ENCODE data around the gene SLC4A7. TPM values are rescaled to one million over a fixed set of nuclear protein-coding genes. Genes with fewer than 3 reads are reported as not detected.

Gene SLC4A7
- total and polyA plus RNA-seq, 9 of the 15 experiments (the other 6 are each of a cell fraction or from before 2014, with no cell fraction given): 1.7 to 13.6 (median 8.0) TPM

DNA sequence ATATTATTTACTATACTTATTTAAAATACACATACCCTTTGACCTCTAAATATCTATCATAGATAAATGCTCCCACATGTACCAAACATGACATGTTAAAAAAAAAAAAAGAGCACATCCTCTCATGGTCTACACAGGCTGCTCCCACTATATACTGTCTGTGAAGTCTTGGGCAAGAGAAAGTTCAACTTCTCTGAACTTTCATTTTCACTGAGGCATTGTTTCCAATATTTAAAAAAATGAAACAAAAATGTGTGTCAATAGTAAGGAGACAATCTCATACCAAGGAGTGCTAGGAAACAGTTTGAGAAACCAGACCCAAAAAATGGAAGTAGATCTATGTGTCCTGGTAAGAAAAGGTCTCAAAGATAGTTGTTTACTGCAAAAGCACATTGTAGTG lies 29.3 kb downstream of the SLC4A7 start:
- Histone ChIP-seq H3K27ac (ENCODE audit: extremely low read depth, low read depth, low read length) (no peak overlapping the region), H3K36me3 (ENCODE audit: control insufficient read depth, insufficient read depth, low read length) (no peaks in the 10 kb centered on the region), H2AFZ (ENCODE audit: low read depth, low read length) (no peak overlapping the region), H3K9ac (ENCODE audit: insufficient read depth in 1 of 2, low read depth in 2 of 2, low read length in 2 of 2) (no peak overlapping the region), H3K79me2 (ENCODE audit: control insufficient read depth, insufficient read depth, low read length) (no peaks in the 10 kb centered on the region), H3K9me3 (replicated peaks; ENCODE audit: control insufficient read depth, insufficient read depth, low read depth, low read length) (no peaks in the 10 kb centered on the region), H3K4me3 (no peak overlapping the region), H3K27me3 (ENCODE audit: control insufficient read depth in 2 of 2, insufficient read depth in 2 of 2, low read length in 2 of 2) (no peaks in the 10 kb centered on the region), H4K20me1 (replicated peaks; ENCODE audit: control insufficient read depth, insufficient read depth, low read length) (no peaks in the 10 kb centered on the region), H3K9me1 (ENCODE audit: control insufficient read depth, insufficient read depth, low read length) (no peaks in the 10 kb centered on the region), H3K4me1 (replicated peaks in 1 of 2; ENCODE audit: control insufficient read depth in 2 of 2, insufficient read depth in 2 of 2, low read length in 2 of 2) (no peaks in the 10 kb centered on the region), H3K4me2 (ENCODE audit: insufficient read depth, low read length) (no peak overlapping the region)
- ChIA-PET CTCF (ENCODE audit: low intra/inter-chr PET ratio) (no interaction called here), POLR2A (interaction anchor here (0.8 to 1.0 kb wide), 2 partner anchors 13 to 1862 kb away, joined by 3 read pairs; no protein-coding TSS in a partner anchor)
- ATAC-seq (no peak), DNase-seq (ENCODE audit: extremely low read depth in 1 of 4, low spot score in 3 of 4) (no peak), FAIRE-seq (no peak)
- BruUV-seq (replicated peaks): no TSS peak
- in situ Hi-C loops (cut with MboI) (no loop called here), intact Hi-C loops (cut with micrococcal nuclease) (no loop called here)
- TF ChIP-seq MXI1 (IDR thresholded peaks at IDR 0.05; ENCODE audit: low read depth, low read length) (no peak), MTA2 (IDR thresholded peaks at IDR 0.05; ENCODE audit: low read depth) (no peak), ETS1 (conservative IDR thresholded peaks at IDR 0.05; ENCODE audit: control insufficient read depth, low read depth, low read length) (no peak), ETV6 (IDR thresholded peaks at IDR 0.05; ENCODE audit: borderline replicate concordance in 1 of 2, low read depth in 2 of 2, low read length in 1 of 2) (no peak), ETV6 (CRISPR knock-in tag; IDR thresholded peaks at IDR 0.05; ENCODE audit: borderline replicate concordance) (no peak), NFRKB (IDR thresholded peaks at IDR 0.05; ENCODE audit: low read depth) (no peak), ZBTB17 (CRISPR knock-in tag; IDR thresholded peaks at IDR 0.05) (no peak), POLR2H (tag; IDR thresholded peaks at IDR 0.05; ENCODE audit: low read depth) (no peak), ARNT (IDR thresholded peaks at IDR 0.05) (no peak), CTCF (IDR thresholded peaks at IDR 0.05 in 2 of 3, conservative IDR thresholded peaks at IDR 0.05 in 1 of 3; ENCODE audit: insufficient read depth in 2 of 3, low read depth in 1 of 3, low read length in 3 of 3) (no peak), ZNF655 (CRISPR knock-in tag; IDR thresholded peaks at IDR 0.05) (no peak), ZFP30 (CRISPR knock-in tag; IDR thresholded peaks at IDR 0.05; ENCODE audit: borderline replicate concordance) (no peak), NR1H2 (CRISPR knock-in tag; IDR thresholded peaks at IDR 0.05) (no peak), CC2D1A (IDR thresholded peaks at IDR 0.05) (no peak)
